ENCODE results near the gene TFE3. TPM values are rescaled to one million over a fixed set of nuclear protein-coding genes. Genes with fewer than 3 reads are reported as not detected.

The TFE3 gene
- total RNA-seq (10 to 100 TPM; 31.0 to 34.4 TPM), polyA plus RNA-seq (1 to 10 TPM; 2.6 to 4.4 (median 3.5) TPM), total RNA-seq (25.8 to 53.7 (median 40.0) reads per million in 6 experiments)

GRCh38 chrX:49043220-49043986 lies at the start of gene TFE3:
TFE3 (minus strand) TSS chrX:49043357; CDS start chrX:49043226, 131 bp downstream.
- Mint-ChIP-seq H3K4me1 (peaks cover 13 to 40% (median 35%) of the 10 kb centered on the region in 4 donors), H3K4me3 (peak within 1 kb of the TSS; percentile 81 to 94 (median 88)), H3K27ac (peak within 1 kb of the TSS; percentile 83 to 96 (median 94)), H3K36me3 (peaks cover 0 to 12% (median 3%) of the 10 kb centered on the region in 3 donors), H3K9me3 (no peaks in the 10 kb centered on the region), H3K27me3 (no peaks in the 10 kb centered on the region)
- DNase-seq, result peak; percentile 83 to 98 (median 94)
- POLR2A ChIA-PET, result interaction anchor here (0.6 to 3.2 kb wide), 13 partner anchors 10 to 455 kb away, joined by 3 to 15 read pairs (median 4); partner anchors contain the start of genes CCDC120, GRIPAP1, OTUD5 and PRAF2
- peak; percentile 88 to 89 for ATAC-seq

GRCh38 chrX:49089553-49089952 lies 46.4 kb upstream of the TFE3 start:
- Mint-ChIP-seq H3K9me3 (no peaks in the 10 kb centered on the region), H3K4me3 (no peak overlapping the region), H3K27me3 (no peaks in the 10 kb centered on the region), H3K27ac (no peak overlapping the region), H3K36me3 (no peaks in the 10 kb centered on the region), H3K4me1 (no peaks in the 10 kb centered on the region)
- ATAC-seq, result no peak
- POLR2A ChIA-PET, result interaction anchor here (1.0 kb wide), 1 partner anchor 10 kb away, joined by 3 read pairs; the partner anchor contains the start of gene WDR45
- no peak for DNase-seq

- POLR2A ChIA-PET, result no interaction called here
- Mint-ChIP-seq H3K9me3 (peaks cover 0 to 3% (median 0%) of the 10 kb centered on the region in 9 donors), H3K27me3 (no peaks in the 10 kb centered on the region), H3K36me3 (peaks cover 0 to 4% (median 0%) of the 10 kb centered on the region in 3 donors), H3K4me1 (peaks cover 10 to 13% (median 11%) of the 10 kb centered on the region in 4 donors), H3K27ac (peak overlapping the region in 3 of 10 donors; percentile 3 to 55 (median 18)), H3K4me3 (peak overlapping the region in 2 of 10 donors; percentile 14 to 21)
- no peak for ATAC-seq
- DNase-seq, result no peak
These were observed 39.2 kb upstream of the TFE3 start for GRCh38 chrX:49082271-49082871.

GRCh38 chrX:49079489-49080428 lies 36.6 kb upstream of the TFE3 start, which contains the start of gene WDR45:
WDR45 (minus strand) TSS chrX:49079887; CDS start chrX:49078095, 1,792 bp downstream.
- peak; percentile 83 to 84 for ATAC-seq
- Mint-ChIP-seq H3K4me1 (peaks cover 10 to 13% (median 11%) of the 10 kb centered on the region in 4 donors), H3K27ac (peak within 1 kb of the TSS; percentile 95 to 100 (median 98)), H3K27me3 (no peaks in the 10 kb centered on the region), H3K36me3 (peaks cover 0 to 12% (median 0%) of the 10 kb centered on the region in 3 donors), H3K4me3 (peak within 1 kb of the TSS; percentile 88 to 97 (median 92)), H3K9me3 (peaks cover 0 to 3% (median 0%) of the 10 kb centered on the region in 9 donors)
- peak; percentile 47 to 86 (median 66) for DNase-seq
- POLR2A ChIA-PET, result interaction anchor here (0.6 to 3.0 kb wide), 16 partner anchors 9 to 343 kb away, joined by 3 to 27 read pairs (median 4); partner anchors contain the start of genes GPKOW, GRIPAP1, OTUD5 and TFE3

- peak overlapping the region in 4 of 10 donors; percentile 22 to 66 (median 45) for H3K27ac Mint-ChIP-seq
- DNase-seq, result no peak
- H3K36me3 Mint-ChIP-seq, result peaks cover 0 to 12% (median 0%) of the 10 kb centered on the region in 3 donors
- H3K27me3 Mint-ChIP-seq, result no peaks in the 10 kb centered on the region
- POLR2A ChIA-PET, result interaction anchor here (0.5 to 1.0 kb wide), 2 partner anchors 8 to 280 kb away, joined by 3 read pairs; no protein-coding TSS in a partner anchor
- H3K4me1 Mint-ChIP-seq, result peaks cover 14 to 25% (median 23%) of the 10 kb centered on the region in 4 donors
- H3K9me3 Mint-ChIP-seq, result peaks cover 0 to 2% (median 0%) of the 10 kb centered on the region in 9 donors
- peak overlapping the region in 1 of 10 donors; percentile 10 for H3K4me3 Mint-ChIP-seq
- ATAC-seq, result no peak
These were observed 34.8 kb upstream of the TFE3 start for GRCh38 chrX:49077941-49078340.

- no peak overlapping the region for H3K4me3 Mint-ChIP-seq
- peak overlapping the region in 2 of 10 donors; percentile 63 to 66 for H3K27ac Mint-ChIP-seq
These were observed 32.2 kb upstream of the TFE3 start for GRCh38 chrX:49075347-49075746.

GRCh38 chrX:49073601-49074575 lies 30.7 kb upstream of the TFE3 start, which contains the start of gene PRAF2:
PRAF2 (minus strand) TSS chrX:49074002; CDS start chrX:49073987, 15 bp downstream.
- Mint-ChIP-seq H3K27ac (peak within 1 kb of the TSS; percentile 63 to 97 (median 92)), H3K27me3 (no peaks in the 10 kb centered on the region), H3K4me1 (peaks cover 13 to 27% (median 23%) of the 10 kb centered on the region in 4 donors), H3K36me3 (peaks cover 0 to 17% (median 0%) of the 10 kb centered on the region in 3 donors), H3K9me3 (no peaks in the 10 kb centered on the region), H3K4me3 (peak within 1 kb of the TSS; percentile 80 to 91 (median 84))
- POLR2A ChIA-PET, result interaction anchor here (1.0 to 1.5 kb wide), 3 partner anchors 30 to 195 kb away, joined by 3 to 8 read pairs (median 4); partner anchors contain the start of genes GRIPAP1 and TFE3
- DNase-seq (peak; percentile 73 to 95 (median 86)), ATAC-seq (peak; percentile 94 to 95)

More at GRCh38 chrX:49075347-49075746, 32.2 kb upstream of the TFE3 start:
- Mint-ChIP-seq H3K4me1 (peaks cover 19 to 35% (median 30%) of the 10 kb centered on the region in 4 donors), H3K9me3 (peaks cover 0 to 2% (median 0%) of the 10 kb centered on the region in 9 donors), H3K36me3 (peaks cover 0 to 17% (median 0%) of the 10 kb centered on the region in 3 donors), H3K27me3 (no peaks in the 10 kb centered on the region)
- no peak for DNase-seq
- ATAC-seq, result no peak
- POLR2A ChIA-PET, result interaction anchor here (1.6 kb wide), 1 partner anchor 115 kb away, joined by 3 read pairs; no protein-coding TSS in a partner anchor

- no peak for ATAC-seq
- Mint-ChIP-seq H3K4me3 (peak overlapping the region; percentile 80 to 91 (median 84)), H3K4me1 (peaks cover 9 to 23% (median 18%) of the 10 kb centered on the region in 4 donors), H3K27ac (peak overlapping the region in 9 of 10 donors; percentile 53 to 97 (median 91)), H3K36me3 (peaks cover 0 to 14% (median 0%) of the 10 kb centered on the region in 3 donors), H3K9me3 (no peaks in the 10 kb centered on the region), H3K27me3 (no peaks in the 10 kb centered on the region)
- no peak for DNase-seq
- POLR2A ChIA-PET, result interaction anchor here (1.0 kb wide), 1 partner anchor 17 kb away, joined by 3 read pairs; no protein-coding TSS in a partner anchor
These were observed 29.5 kb upstream of the TFE3 start for GRCh38 chrX:49072712-49073095.

- no peaks in the 10 kb centered on the region for H3K27me3 Mint-ChIP-seq
- H3K27ac Mint-ChIP-seq, result peak overlapping the region in 4 of 10 donors; percentile 65 to 91 (median 78)
- POLR2A ChIA-PET, result interaction anchor here (1.0 kb wide), 1 partner anchor 16 kb away, joined by 3 read pairs; no protein-coding TSS in a partner anchor
- H3K4me3 Mint-ChIP-seq, result peak overlapping the region in 6 of 10 donors; percentile 23 to 83 (median 54)
- DNase-seq, result no peak
- peaks cover 0 to 14% (median 0%) of the 10 kb centered on the region in 3 donors for H3K36me3 Mint-ChIP-seq
- H3K9me3 Mint-ChIP-seq, result no peaks in the 10 kb centered on the region
- ATAC-seq, result no peak
- peaks cover 9 to 23% (median 18%) of the 10 kb centered on the region in 4 donors for H3K4me1 Mint-ChIP-seq
These were observed 28.9 kb upstream of the TFE3 start for GRCh38 chrX:49071877-49072711.
